ENCODE data around the gene WBP4.

DNA sequence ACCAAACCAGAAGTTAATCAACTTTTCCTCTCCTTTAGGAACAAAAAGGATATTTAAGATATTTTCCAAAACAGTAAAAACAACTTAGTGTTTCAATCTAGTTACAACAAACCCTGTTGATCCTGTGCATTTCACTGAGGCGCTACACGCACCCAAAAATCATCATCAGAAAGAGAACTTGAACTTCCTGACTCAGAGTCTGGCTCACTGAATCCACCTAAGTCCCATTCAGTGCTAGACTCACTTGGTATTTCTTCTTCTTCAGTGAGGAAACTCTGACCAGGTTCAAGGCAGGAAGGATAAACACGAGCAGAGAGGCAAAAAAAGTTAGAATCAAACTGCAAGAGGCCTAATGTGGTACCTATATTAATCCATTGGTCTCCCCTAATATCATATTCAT, 69.0 kb downstream of the WBP4 start:
- TF ChIP-seq, protein P1, sequence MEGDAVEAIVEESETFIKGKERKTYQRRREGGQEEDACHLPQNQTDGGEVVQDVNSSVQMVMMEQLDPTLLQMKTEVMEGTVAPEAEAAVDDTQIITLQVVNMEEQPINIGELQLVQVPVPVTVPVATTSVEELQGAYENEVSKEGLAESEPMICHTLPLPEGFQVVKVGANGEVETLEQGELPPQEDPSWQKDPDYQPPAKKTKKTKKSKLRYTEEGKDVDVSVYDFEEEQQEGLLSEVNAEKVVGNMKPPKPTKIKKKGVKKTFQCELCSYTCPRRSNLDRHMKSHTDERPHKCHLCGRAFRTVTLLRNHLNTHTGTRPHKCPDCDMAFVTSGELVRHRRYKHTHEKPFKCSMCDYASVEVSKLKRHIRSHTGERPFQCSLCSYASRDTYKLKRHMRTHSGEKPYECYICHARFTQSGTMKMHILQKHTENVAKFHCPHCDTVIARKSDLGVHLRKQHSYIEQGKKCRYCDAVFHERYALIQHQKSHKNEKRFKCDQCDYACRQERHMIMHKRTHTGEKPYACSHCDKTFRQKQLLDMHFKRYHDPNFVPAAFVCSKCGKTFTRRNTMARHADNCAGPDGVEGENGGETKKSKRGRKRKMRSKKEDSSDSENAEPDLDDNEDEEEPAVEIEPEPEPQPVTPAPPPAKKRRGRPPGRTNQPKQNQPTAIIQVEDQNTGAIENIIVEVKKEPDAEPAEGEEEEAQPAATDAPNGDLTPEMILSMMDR (conservative IDR thresholded peaks at IDR 0.05; ENCODE audit: low read depth, low read length), result no peak
- TF ChIP-seq FOS (IDR thresholded peaks at IDR 0.05; ENCODE audit: low read depth, low read length) (no peak), POLR2A (IDR thresholded peaks at IDR 0.05; ENCODE audit: low read depth, low read length) (no peak), SMC3 (IDR thresholded peaks at IDR 0.05; ENCODE audit: low read depth, low read length) (no peak), MXI1 (IDR thresholded peaks at IDR 0.05; ENCODE audit: borderline replicate concordance, low read depth, low read length) (no peak), BHLHE40 (IDR thresholded peaks at IDR 0.05; ENCODE audit: low read depth, low read length) (no peak)
- TF ChIP-seq, protein P2, sequence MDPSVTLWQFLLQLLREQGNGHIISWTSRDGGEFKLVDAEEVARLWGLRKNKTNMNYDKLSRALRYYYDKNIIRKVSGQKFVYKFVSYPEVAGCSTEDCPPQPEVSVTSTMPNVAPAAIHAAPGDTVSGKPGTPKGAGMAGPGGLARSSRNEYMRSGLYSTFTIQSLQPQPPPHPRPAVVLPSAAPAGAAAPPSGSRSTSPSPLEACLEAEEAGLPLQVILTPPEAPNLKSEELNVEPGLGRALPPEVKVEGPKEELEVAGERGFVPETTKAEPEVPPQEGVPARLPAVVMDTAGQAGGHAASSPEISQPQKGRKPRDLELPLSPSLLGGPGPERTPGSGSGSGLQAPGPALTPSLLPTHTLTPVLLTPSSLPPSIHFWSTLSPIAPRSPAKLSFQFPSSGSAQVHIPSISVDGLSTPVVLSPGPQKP (IDR thresholded peaks at IDR 0.05; ENCODE audit: borderline replicate concordance, low read depth, low read length), result no peak

Measured in IMR-90 (cell line).